H9 (cell line): ENCODE results near the gene CNTN3. TPM values are rescaled to one million over a fixed set of nuclear protein-coding genes. Genes with fewer than 3 reads are reported as not detected.

Source experiments
- DNase-seq: peaks from one replicate; pipeline ENCODE4 v3.0.0-alpha.2; 2017
- H2AFZ ChIP-seq: one replicate; pipeline ENCODE4 v1.6.1; 2013; ENCODE audit warnings: mild to moderate bottlenecking, low read length, control low read depth, moderate library complexity
- H2AK5ac ChIP-seq: 2 replicates; pipeline ENCODE4 v1.6.1; 2013; ENCODE audit warnings: low read length, control low read depth, mixed read lengths; ENCODE audit not compliant: insufficient read length
- H2BK120ac ChIP-seq: one replicate; pipeline ENCODE4 v1.6.1; 2013; ENCODE audit warnings: low read depth, mild to moderate bottlenecking, low read length, control low read depth, inconsistent platforms; ENCODE audit not compliant: poor library complexity, severe bottlenecking
- H2BK12ac ChIP-seq: 2 replicates; pipeline ENCODE4 v1.6.1; 2013; ENCODE audit warnings: low read length, control low read depth, mixed read lengths, low read depth; ENCODE audit not compliant: insufficient read length
- H2BK15ac ChIP-seq: 2 replicates; pipeline ENCODE4 v1.6.1; 2013; ENCODE audit warnings: low read depth, low read length, control low read depth
- H2BK20ac ChIP-seq: one replicate; pipeline ENCODE4 v1.6.1; 2013; ENCODE audit warnings: low read depth, mild to moderate bottlenecking, low read length, control low read depth, inconsistent platforms; ENCODE audit not compliant: poor library complexity, severe bottlenecking
- H2BK5ac ChIP-seq: 2 replicates; pipeline ENCODE4 v1.6.1; 2013; ENCODE audit warnings: low read length, control low read depth, mixed read lengths; ENCODE audit not compliant: insufficient read length
- H3K14ac ChIP-seq: 2 replicates; pipeline ENCODE4 v1.6.1; 2013; ENCODE audit warnings: low read length, control low read depth; ENCODE audit not compliant: insufficient read depth
- H3K18ac ChIP-seq: 2 replicates; pipeline ENCODE4 v1.6.1; 2013; ENCODE audit warnings: low read depth, mild to moderate bottlenecking, mixed read lengths, low read length, control low read depth; ENCODE audit not compliant: insufficient read length
- H3K23ac ChIP-seq: 2 replicates; pipeline ENCODE4 v1.6.1; 2013; ENCODE audit warnings: low read length, control low read depth, mixed read lengths, low read depth; ENCODE audit not compliant: insufficient read length
- H3K23me2 ChIP-seq: 2 replicates; pipeline ENCODE4 v1.6.1; 2013; ENCODE audit warnings: low read depth, mild to moderate bottlenecking, mixed read lengths, low read length, control low read depth; ENCODE audit not compliant: insufficient read length, poor library complexity, severe bottlenecking
- H3K27ac ChIP-seq: 2 replicates; pipeline ENCODE4 v1.5.1; 2013; ENCODE audit warnings: low read length, control low read depth, mixed read lengths, low read depth; ENCODE audit not compliant: insufficient read length
- H3K27me3 ChIP-seq: 2 replicates; pipeline ENCODE4 v1.6.1; 2013; ENCODE audit warnings: low read length, control low read depth, inconsistent platforms; ENCODE audit not compliant: insufficient read depth
- H3K4ac ChIP-seq: 2 replicates; pipeline ENCODE4 v1.6.1; 2013; ENCODE audit warnings: low read depth, mild to moderate bottlenecking, control low read depth, inconsistent platforms, low read length, moderate library complexity
- H3K4me1 ChIP-seq: 2 replicates; pipeline ENCODE4 v1.6.1; 2013; ENCODE audit warnings: low read length, control low read depth, inconsistent platforms; ENCODE audit not compliant: insufficient read depth
- H3K4me2 ChIP-seq: 2 replicates; pipeline ENCODE4 v1.6.1; 2013; ENCODE audit warnings: low read length, control low read depth, mixed read lengths; ENCODE audit not compliant: insufficient read length, insufficient read depth
- H3K56ac ChIP-seq: 2 replicates; pipeline ENCODE4 v1.6.1; 2013; ENCODE audit warnings: low read depth, mild to moderate bottlenecking, mixed read lengths, low read length, control low read depth; ENCODE audit not compliant: insufficient read length
- H3K79me1 ChIP-seq: 2 replicates; pipeline ENCODE4 v1.6.1; 2013; ENCODE audit warnings: low read depth, mild to moderate bottlenecking, moderate library complexity, low read length, control low read depth, inconsistent platforms; ENCODE audit not compliant: insufficient read depth, poor library complexity, severe bottlenecking
- H3K79me2 ChIP-seq: 2 replicates; pipeline ENCODE4 v1.6.1; 2013; ENCODE audit warnings: low read length, control low read depth, inconsistent platforms; ENCODE audit not compliant: insufficient read depth
- H3K9ac ChIP-seq: 2 replicates; pipeline ENCODE4 v1.6.1; 2013; ENCODE audit warnings: low read length, control low read depth, mixed read lengths; ENCODE audit not compliant: insufficient read length; ENCODE audit errors: extremely low read depth
- H3K9me3 ChIP-seq: one replicate; pipeline ENCODE4 v1.6.1; 2013; ENCODE audit warnings: low read depth, low read length, inconsistent platforms; ENCODE audit not compliant: control insufficient read depth
- H3T11ph ChIP-seq: one replicate; pipeline ENCODE4 v1.6.1; 2013; ENCODE audit warnings: mild to moderate bottlenecking, low read length, control low read depth, inconsistent platforms
- H4K20me1 ChIP-seq: one replicate; pipeline ENCODE4 v1.6.1; 2013; ENCODE audit not compliant: control insufficient read depth, insufficient read length, insufficient read depth
- H4K5ac ChIP-seq: 2 replicates; pipeline ENCODE4 v1.6.1; 2013; ENCODE audit warnings: low read depth, mild to moderate bottlenecking, mixed read lengths, low read length, control low read depth; ENCODE audit not compliant: insufficient read length
- H4K8ac ChIP-seq: replicated peaks from 2 replicates; pipeline ENCODE4 v1.6.1; 2013; ENCODE audit warnings: low read length, control low read depth, mixed read lengths, low read depth; ENCODE audit not compliant: insufficient read length
- H4K91ac ChIP-seq: 2 replicates; pipeline ENCODE4 v1.6.1; 2013; ENCODE audit warnings: low read depth, mild to moderate bottlenecking, moderate library complexity, mixed read lengths, low read length, control low read depth; ENCODE audit not compliant: insufficient read length
- H3K27ac Mint-ChIP-seq, 3 experiments: 2 replicates in 2 of 3; 3 replicates in 1 of 3; pipeline ENCODE4 v1.8.0; 2020 to 2021; ENCODE audit warnings: mixed read lengths in 3 of 3, mild to moderate bottlenecking in 1 of 3, moderate library complexity in 1 of 3
- H3K27me3 Mint-ChIP-seq: 2 replicates; pipeline ENCODE4 v1.8.0; 2021; ENCODE audit warnings: low read depth, mild to moderate bottlenecking, moderate library complexity, mixed read lengths
- H3K36me3 Mint-ChIP-seq, 3 experiments: 2 replicates in 2 of 3; 3 replicates in 1 of 3; pipeline ENCODE4 v1.8.0; 2020 to 2021; ENCODE audit warnings: low read depth in 3 of 3, mixed read lengths in 3 of 3; ENCODE audit not compliant: insufficient read depth in 1 of 3
- H3K4me1 Mint-ChIP-seq, 2 experiments: 2 replicates each; pipeline ENCODE4 v1.8.0; 2020; ENCODE audit warnings: mixed read lengths in 2 of 2
- H3K4me3 Mint-ChIP-seq, 2 experiments: 2 replicates in 1 of 2; 3 replicates in 1 of 2; pipeline ENCODE4 v1.8.0; 2020 to 2021; ENCODE audit warnings: mild to moderate bottlenecking in 2 of 2, mixed read lengths in 2 of 2, moderate library complexity in 1 of 2
- H3K9me3 Mint-ChIP-seq, 2 experiments: 2 replicates in 1 of 2; 3 replicates in 1 of 2; pipeline ENCODE4 v1.8.0; 2020; ENCODE audit warnings: mild to moderate bottlenecking in 2 of 2, mixed read lengths in 2 of 2, moderate library complexity in 1 of 2
- WGBS: extraction: QIAGEN DNeasy Blood & Tissue Kit; methylation state at CpG from one replicate; pipeline ENCODE4 v1.1.7; 2013; ENCODE audit warnings: missing lambda C conversion rate, low lambda C conversion rate, mixed read lengths; ENCODE audit not compliant: insufficient read length; ENCODE audit errors: extremely low coverage; 5-methylcytosine and 5-hydroxymethylcytosine counted together
- total RNA-seq: library from RNA; stranded (reverse); gene quantifications from 2 replicates; pipeline ENCODE4 v1.2.1, GENCODE V29; 2021
- TF ChIP-seq, protein P1 (sequence below): fragments of 200-600 bp; sonication (generic); conservative IDR thresholded peaks from 3 replicates; pipeline ENCODE4 v1.8.0; 2021; ENCODE audit warnings: antibody characterized with exemption, mild to moderate bottlenecking

The CNTN3 gene
- total RNA-seq, 1 experiment from 2014 or later = not detected

DNA sequence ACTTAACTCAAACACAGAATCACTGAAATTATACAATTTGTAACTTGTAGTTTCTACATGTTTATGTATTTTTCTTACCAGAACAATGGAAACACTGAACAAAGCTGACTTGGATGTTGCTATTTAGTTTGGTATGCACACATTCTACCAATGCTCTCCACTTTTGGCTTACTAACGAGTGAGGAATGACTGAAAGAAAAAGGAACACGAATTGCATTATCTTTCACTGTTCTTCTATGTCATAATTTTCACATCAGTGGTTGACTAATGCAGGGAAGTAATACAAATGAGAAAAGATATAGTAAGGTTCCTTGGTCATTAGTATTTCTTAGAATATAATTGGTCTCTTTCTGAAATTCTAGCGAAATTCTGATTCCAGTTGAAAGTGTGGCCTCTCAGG lies 9.8 kb upstream of the CNTN3 start:
- Histone ChIP-seq H2BK120ac (no peak overlapping the region), H2BK12ac (no peak overlapping the region), H3K79me1 (no peaks in the 10 kb centered on the region), H3K23ac (no peak overlapping the region), H3K4me2 (no peak overlapping the region), H2AFZ (no peak overlapping the region), H4K8ac (no peak overlapping the region), H3K9me3 (no peaks in the 10 kb centered on the region), H2AK5ac (no peak overlapping the region), H3K79me2 (no peaks in the 10 kb centered on the region), H4K91ac (no peak overlapping the region), H3K18ac (no peak overlapping the region), H3K27me3 (no peaks in the 10 kb centered on the region), H3K56ac (no peak overlapping the region), H2BK20ac (no peak overlapping the region), H2BK5ac (no peak overlapping the region), H2BK15ac (no peak overlapping the region), H4K5ac (no peak overlapping the region), H3K4ac (no peak overlapping the region), H3K9ac (no peak overlapping the region), H4K20me1 (no peaks in the 10 kb centered on the region), H3K14ac (no peak overlapping the region), H3K4me1 (no peaks in the 10 kb centered on the region), H3T11ph (no peak overlapping the region), H3K23me2 (no peaks in the 10 kb centered on the region), H3K27ac (no peak overlapping the region)
- no peak for DNase-seq
- H3K27ac Mint-ChIP-seq = no peak overlapping the region
- no peaks in the 10 kb centered on the region; the same call in 1 of the 2 replicates for H3K27me3 Mint-ChIP-seq
- H3K4me1 Mint-ChIP-seq = peaks cover 2% of the 10 kb centered on the region in 2 experiments; a peak in 3 of 4 replicates
- TF ChIP-seq, protein P1, sequence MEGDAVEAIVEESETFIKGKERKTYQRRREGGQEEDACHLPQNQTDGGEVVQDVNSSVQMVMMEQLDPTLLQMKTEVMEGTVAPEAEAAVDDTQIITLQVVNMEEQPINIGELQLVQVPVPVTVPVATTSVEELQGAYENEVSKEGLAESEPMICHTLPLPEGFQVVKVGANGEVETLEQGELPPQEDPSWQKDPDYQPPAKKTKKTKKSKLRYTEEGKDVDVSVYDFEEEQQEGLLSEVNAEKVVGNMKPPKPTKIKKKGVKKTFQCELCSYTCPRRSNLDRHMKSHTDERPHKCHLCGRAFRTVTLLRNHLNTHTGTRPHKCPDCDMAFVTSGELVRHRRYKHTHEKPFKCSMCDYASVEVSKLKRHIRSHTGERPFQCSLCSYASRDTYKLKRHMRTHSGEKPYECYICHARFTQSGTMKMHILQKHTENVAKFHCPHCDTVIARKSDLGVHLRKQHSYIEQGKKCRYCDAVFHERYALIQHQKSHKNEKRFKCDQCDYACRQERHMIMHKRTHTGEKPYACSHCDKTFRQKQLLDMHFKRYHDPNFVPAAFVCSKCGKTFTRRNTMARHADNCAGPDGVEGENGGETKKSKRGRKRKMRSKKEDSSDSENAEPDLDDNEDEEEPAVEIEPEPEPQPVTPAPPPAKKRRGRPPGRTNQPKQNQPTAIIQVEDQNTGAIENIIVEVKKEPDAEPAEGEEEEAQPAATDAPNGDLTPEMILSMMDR = no peak
- H3K36me3 Mint-ChIP-seq = no peaks in the 10 kb centered on the region
- WGBS = no CpG with 5 or more reads among the region's 3 CpGs
- no peak overlapping the region for H3K4me3 Mint-ChIP-seq
- H3K9me3 Mint-ChIP-seq = no peaks in the 10 kb centered on the region
